NCI-H345 (cell line): ENCODE data around the gene RAD51B.

Source experiments
- DNase-seq: peaks from one replicate; lab custom pipeline; 2025; lab: John Stamatoyannopoulos, UW

Gene RAD51B

GRCh38 chr14:68726093-68726695, 906.6 kb downstream of the RAD51B start:
- DNase-seq: no peak

- DNase-seq: no peak
These were observed 907.9 kb downstream of the RAD51B start for GRCh38 chr14:68727315-68728047.

GRCh38 chr14:68728342-68729106, 908.9 kb downstream of the RAD51B start:
- no peak for DNase-seq

- DNase-seq: no peak
These were observed 910.0 kb downstream of the RAD51B start for GRCh38 chr14:68729556-68729955.

GRCh38 chr14:68730348-68730747, 910.8 kb downstream of the RAD51B start:
- DNase-seq: no peak

GRCh38 chr14:68730811-68731425, 911.3 kb downstream of the RAD51B start:
- no peak for DNase-seq

GRCh38 chr14:68733086-68733914, 913.7 kb downstream of the RAD51B start:
- no peak for DNase-seq

- DNase-seq: no peak
These were observed 914.7 kb downstream of the RAD51B start for GRCh38 chr14:68734231-68734732.

- no peak for DNase-seq
These were observed 916.3 kb downstream of the RAD51B start for GRCh38 chr14:68735856-68736255.

- no peak for DNase-seq
These were observed 916.9 kb downstream of the RAD51B start for GRCh38 chr14:68736471-68736871.

- DNase-seq: no peak
These were observed 917.5 kb downstream of the RAD51B start for GRCh38 chr14:68737086-68737485.

GRCh38 chr14:68738559-68738958, 919.0 kb downstream of the RAD51B start:
- no peak for DNase-seq

GRCh38 chr14:68739701-68740100, 920.1 kb downstream of the RAD51B start:
- no peak for DNase-seq

- DNase-seq: no peak
These were observed 921.4 kb downstream of the RAD51B start for GRCh38 chr14:68740788-68741476.

GRCh38 chr14:68741477-68741791, 921.9 kb downstream of the RAD51B start:
- no peak for DNase-seq

GRCh38 chr14:68741839-68742470, 922.4 kb downstream of the RAD51B start:
- DNase-seq: no peak

- no peak for DNase-seq
These were observed 925.0 kb downstream of the RAD51B start for GRCh38 chr14:68744613-68745012.

GRCh38 chr14:68747393-68747792, 927.8 kb downstream of the RAD51B start:
- DNase-seq: no peak

GRCh38 chr14:68748260-68748659, 928.7 kb downstream of the RAD51B start:
- no peak for DNase-seq

- DNase-seq: no peak
These were observed 929.1 kb downstream of the RAD51B start for GRCh38 chr14:68748691-68749090.
